H1 (cell line): ENCODE results near the gene BFSP2. TPM values are rescaled to one million over a fixed set of nuclear protein-coding genes. Genes with fewer than 3 reads are reported as not detected.

ENCODE experiments used
- CTBP2 ChIP-seq: IDR thresholded peaks from 2 replicates; pipeline ENCODE4 v1.7.0; 2011; ENCODE audit warnings: borderline replicate concordance, mild to moderate bottlenecking, moderate library complexity, mixed read lengths, low read length; ENCODE audit not compliant: insufficient read depth, insufficient read length
- polyA plus RNA-seq, 7 experiments: library from polyadenylated mRNA; depleted of rRNA in 3 of 7; stranded (reverse) in 5 of 7; unstranded in 2 of 7; fragments of >200 nt in 5 of 7; fragments of 200-250 nt in 2 of 7; gene quantifications; 1 replicate in 5 of 7; 2 replicates in 1 of 7; 4 replicates in 1 of 7; pipeline versions ENCODE4 v1.2.1 to v1.2.3, GENCODE V29; 2011 to 2013; ENCODE audit warnings: missing spikeins in 2 of 7, mixed read lengths in 2 of 7
- total RNA-seq: library from RNA; stranded (reverse); fragmentation: NEBNext Ultra II Directional; extraction: Animal tissue kit (Norgen Biotek cat#: 25700); gene quantifications from 2 replicates; pipeline ENCODE4 v1.2.1, GENCODE V29; 2021

Gene BFSP2
- total and polyA plus RNA-seq, 2 of the 8 experiments (the other 6 are each of a cell fraction or from before 2014, with no cell fraction given), result not detected

GRCh38 chr3:133461291-133461690 lies 61.4 kb downstream of the BFSP2 start (continued):
- no peak for TF ChIP-seq CTBP2
